ENCODE results near the gene FUT8. TPM values are rescaled to one million over a fixed set of nuclear protein-coding genes. Genes with fewer than 3 reads are reported as not detected.

Gene FUT8
- total RNA-seq, 1 donor from 2014 or later: 26.1 TPM

- H3K27ac ChIP-seq (ENCODE audit: low read depth, low read length): no peak overlapping the region
- H3K27me3 ChIP-seq (ENCODE audit: control insufficient read depth in 3 of 3, insufficient read depth in 3 of 3, low read length in 3 of 3): no peaks in the 10 kb centered on the region
- no peaks in the 10 kb centered on the region for H3K36me3 ChIP-seq (ENCODE audit: control insufficient read depth in 3 of 3, insufficient read depth in 3 of 3, low read length in 3 of 3)
- no peaks in the 10 kb centered on the region for H3K4me1 ChIP-seq (ENCODE audit: control insufficient read depth in 3 of 3, insufficient read depth in 3 of 3, low read length in 3 of 3)
- no peaks in the 10 kb centered on the region for H3K9me3 ChIP-seq (ENCODE audit: control insufficient read depth in 3 of 3, low read length in 3 of 3)
- H3K4me3 ChIP-seq (ENCODE audit: low read length in 3 of 3): no peak overlapping the region
- no peak overlapping the region for H3K9ac ChIP-seq (ENCODE audit: low read depth in 1 of 3, low read length in 3 of 3)
These were observed 25.4 kb upstream of the FUT8 start for GRCh38 chr14:65387171-65387570.

- no peaks in the 10 kb centered on the region for H3K4me1 ChIP-seq (ENCODE audit: control insufficient read depth in 3 of 3, insufficient read depth in 3 of 3, low read length in 3 of 3)
- no peaks in the 10 kb centered on the region for H3K36me3 ChIP-seq (ENCODE audit: control insufficient read depth in 3 of 3, insufficient read depth in 3 of 3, low read length in 3 of 3)
- H3K4me3 ChIP-seq (ENCODE audit: low read length in 3 of 3): no peak overlapping the region
- H3K27me3 ChIP-seq (ENCODE audit: control insufficient read depth in 3 of 3, insufficient read depth in 3 of 3, low read length in 3 of 3): no peaks in the 10 kb centered on the region
- H3K9ac ChIP-seq (ENCODE audit: low read depth in 1 of 3, low read length in 3 of 3): no peak overlapping the region
- no peaks in the 10 kb centered on the region for H3K9me3 ChIP-seq (ENCODE audit: control insufficient read depth in 3 of 3, low read length in 3 of 3)
- no peak overlapping the region for H3K27ac ChIP-seq (ENCODE audit: low read depth, low read length)
These were observed 24.9 kb upstream of the FUT8 start for GRCh38 chr14:65387628-65388027.

- Histone ChIP-seq H3K9ac (ENCODE audit: low read depth in 1 of 3, low read length in 3 of 3) (no peak overlapping the region), H3K9me3 (ENCODE audit: control insufficient read depth in 3 of 3, low read length in 3 of 3) (peaks cover 0 to 2% (median 0%) of the 10 kb centered on the region in 3 donors), H3K27ac (ENCODE audit: low read depth, low read length) (no peak overlapping the region), H3K4me3 (ENCODE audit: low read length in 3 of 3) (no peak overlapping the region), H3K4me1 (ENCODE audit: control insufficient read depth in 3 of 3, insufficient read depth in 3 of 3, low read length in 3 of 3) (no peaks in the 10 kb centered on the region), H3K27me3 (ENCODE audit: control insufficient read depth in 3 of 3, insufficient read depth in 3 of 3, low read length in 3 of 3) (no peaks in the 10 kb centered on the region), H3K36me3 (ENCODE audit: control insufficient read depth in 3 of 3, insufficient read depth in 3 of 3, low read length in 3 of 3) (no peaks in the 10 kb centered on the region)
These were observed 20.2 kb upstream of the FUT8 start for GRCh38 chr14:65392296-65392695.

- Histone ChIP-seq H3K4me1 (ENCODE audit: control insufficient read depth in 3 of 3, insufficient read depth in 3 of 3, low read length in 3 of 3) (no peaks in the 10 kb centered on the region), H3K36me3 (ENCODE audit: control insufficient read depth in 3 of 3, insufficient read depth in 3 of 3, low read length in 3 of 3) (no peaks in the 10 kb centered on the region), H3K27me3 (ENCODE audit: control insufficient read depth in 3 of 3, insufficient read depth in 3 of 3, low read length in 3 of 3) (no peaks in the 10 kb centered on the region), H3K9me3 (ENCODE audit: control insufficient read depth in 3 of 3, low read length in 3 of 3) (peaks cover 0 to 2% (median 0%) of the 10 kb centered on the region in 3 donors), H3K27ac (ENCODE audit: low read depth, low read length) (no peak overlapping the region), H3K4me3 (ENCODE audit: low read length in 3 of 3) (no peak overlapping the region), H3K9ac (ENCODE audit: low read depth in 1 of 3, low read length in 3 of 3) (no peak overlapping the region)
These were observed 16.2 kb upstream of the FUT8 start for GRCh38 chr14:65396082-65396910.

- no peaks in the 10 kb centered on the region for H3K27me3 ChIP-seq (ENCODE audit: control insufficient read depth in 3 of 3, insufficient read depth in 3 of 3, low read length in 3 of 3)
- no peaks in the 10 kb centered on the region for H3K36me3 ChIP-seq (ENCODE audit: control insufficient read depth in 3 of 3, insufficient read depth in 3 of 3, low read length in 3 of 3)
- H3K4me1 ChIP-seq (ENCODE audit: control insufficient read depth in 3 of 3, insufficient read depth in 3 of 3, low read length in 3 of 3): no peaks in the 10 kb centered on the region
- H3K27ac ChIP-seq (ENCODE audit: low read depth, low read length): no peak overlapping the region
- no peak overlapping the region for H3K4me3 ChIP-seq (ENCODE audit: low read length in 3 of 3)
- H3K9me3 ChIP-seq (ENCODE audit: control insufficient read depth in 3 of 3, low read length in 3 of 3): no peaks in the 10 kb centered on the region
- no peak overlapping the region for H3K9ac ChIP-seq (ENCODE audit: low read depth in 1 of 3, low read length in 3 of 3)
These were observed 9.3 kb upstream of the FUT8 start for GRCh38 chr14:65403231-65403630.

- no peak overlapping the region for H3K9ac ChIP-seq (ENCODE audit: low read depth in 1 of 3, low read length in 3 of 3)
- H3K4me3 ChIP-seq (ENCODE audit: low read length in 3 of 3): no peak overlapping the region
- H3K4me1 ChIP-seq (ENCODE audit: control insufficient read depth in 3 of 3, insufficient read depth in 3 of 3, low read length in 3 of 3): peaks cover 0 to 4% (median 3%) of the 10 kb centered on the region in 3 donors
- H3K27me3 ChIP-seq (ENCODE audit: control insufficient read depth in 3 of 3, insufficient read depth in 3 of 3, low read length in 3 of 3): no peaks in the 10 kb centered on the region
- H3K9me3 ChIP-seq (ENCODE audit: control insufficient read depth in 3 of 3, low read length in 3 of 3): no peaks in the 10 kb centered on the region
- H3K36me3 ChIP-seq (ENCODE audit: control insufficient read depth in 3 of 3, insufficient read depth in 3 of 3, low read length in 3 of 3): no peaks in the 10 kb centered on the region
- no peak overlapping the region for H3K27ac ChIP-seq (ENCODE audit: low read depth, low read length)
These were observed 4.4 kb upstream of the FUT8 start for GRCh38 chr14:65408113-65408512.

- Histone ChIP-seq H3K9me3 (ENCODE audit: control insufficient read depth in 3 of 3, low read length in 3 of 3) (no peaks in the 10 kb centered on the region), H3K9ac (ENCODE audit: low read depth in 1 of 3, low read length in 3 of 3) (no peak overlapping the region), H3K27ac (ENCODE audit: low read depth, low read length) (peak overlapping the region; percentile 81), H3K4me3 (ENCODE audit: low read length in 3 of 3) (no peak overlapping the region), H3K4me1 (ENCODE audit: control insufficient read depth in 3 of 3, insufficient read depth in 3 of 3, low read length in 3 of 3) (peaks cover 7 to 10% (median 8%) of the 10 kb centered on the region in 3 donors), H3K27me3 (ENCODE audit: control insufficient read depth in 3 of 3, insufficient read depth in 3 of 3, low read length in 3 of 3) (no peaks in the 10 kb centered on the region), H3K36me3 (ENCODE audit: control insufficient read depth in 3 of 3, insufficient read depth in 3 of 3, low read length in 3 of 3) (no peaks in the 10 kb centered on the region)
These were observed 1.9 kb upstream of the FUT8 start for GRCh38 chr14:65410640-65411039.

GRCh38 chr14:65411656-65412031, 886 bp upstream of the FUT8 start:
- peak overlapping the region; percentile 84 to 90 (median 89) for H3K4me3 ChIP-seq (ENCODE audit: low read length in 3 of 3)
- H3K27me3 ChIP-seq (ENCODE audit: control insufficient read depth in 3 of 3, insufficient read depth in 3 of 3, low read length in 3 of 3): no peaks in the 10 kb centered on the region
- H3K27ac ChIP-seq (ENCODE audit: low read depth, low read length): peak overlapping the region; percentile 81
- no peaks in the 10 kb centered on the region for H3K9me3 ChIP-seq (ENCODE audit: control insufficient read depth in 3 of 3, low read length in 3 of 3)
- H3K36me3 ChIP-seq (ENCODE audit: control insufficient read depth in 3 of 3, insufficient read depth in 3 of 3, low read length in 3 of 3): no peaks in the 10 kb centered on the region
- peaks cover 7 to 10% (median 8%) of the 10 kb centered on the region in 3 donors for H3K4me1 ChIP-seq (ENCODE audit: control insufficient read depth in 3 of 3, insufficient read depth in 3 of 3, low read length in 3 of 3)
- H3K9ac ChIP-seq (ENCODE audit: low read depth in 1 of 3, low read length in 3 of 3): peak overlapping the region; percentile 88 to 91 (median 91)

GRCh38 chr14:65412856-65413738, 567 bp downstream of the FUT8 start:
- Histone ChIP-seq H3K36me3 (ENCODE audit: control insufficient read depth in 3 of 3, insufficient read depth in 3 of 3, low read length in 3 of 3) (no peaks in the 10 kb centered on the region), H3K9ac (ENCODE audit: low read depth in 1 of 3, low read length in 3 of 3) (peak overlapping the region; percentile 76 to 84 (median 77)), H3K4me1 (ENCODE audit: control insufficient read depth in 3 of 3, insufficient read depth in 3 of 3, low read length in 3 of 3) (peaks cover 7 to 10% (median 8%) of the 10 kb centered on the region in 3 donors), H3K27me3 (ENCODE audit: control insufficient read depth in 3 of 3, insufficient read depth in 3 of 3, low read length in 3 of 3) (no peaks in the 10 kb centered on the region), H3K27ac (ENCODE audit: low read depth, low read length) (peak overlapping the region; percentile 68), H3K9me3 (ENCODE audit: control insufficient read depth in 3 of 3, low read length in 3 of 3) (no peaks in the 10 kb centered on the region), H3K4me3 (ENCODE audit: low read length in 3 of 3) (peak overlapping the region; percentile 73 to 90 (median 89))

- H3K4me1 ChIP-seq (ENCODE audit: control insufficient read depth in 3 of 3, insufficient read depth in 3 of 3, low read length in 3 of 3): peaks cover 7 to 10% (median 8%) of the 10 kb centered on the region in 3 donors
- no peak overlapping the region for H3K27ac ChIP-seq (ENCODE audit: low read depth, low read length)
- H3K36me3 ChIP-seq (ENCODE audit: control insufficient read depth in 3 of 3, insufficient read depth in 3 of 3, low read length in 3 of 3): no peaks in the 10 kb centered on the region
- H3K4me3 ChIP-seq (ENCODE audit: low read length in 3 of 3): peak overlapping the region; percentile 73 to 90 (median 89)
- peak overlapping the region; percentile 76 to 84 (median 77) for H3K9ac ChIP-seq (ENCODE audit: low read depth in 1 of 3, low read length in 3 of 3)
- H3K9me3 ChIP-seq (ENCODE audit: control insufficient read depth in 3 of 3, low read length in 3 of 3): no peaks in the 10 kb centered on the region
- H3K27me3 ChIP-seq (ENCODE audit: control insufficient read depth in 3 of 3, insufficient read depth in 3 of 3, low read length in 3 of 3): no peaks in the 10 kb centered on the region
These were observed 1.2 kb downstream of the FUT8 start for GRCh38 chr14:65413739-65414045.
